ENCODE results near the gene SLC25A51.
A peak's percentile ranks its signal among the peaks of the same experiment; 100 is the strongest.

Gene SLC25A51

DNA sequence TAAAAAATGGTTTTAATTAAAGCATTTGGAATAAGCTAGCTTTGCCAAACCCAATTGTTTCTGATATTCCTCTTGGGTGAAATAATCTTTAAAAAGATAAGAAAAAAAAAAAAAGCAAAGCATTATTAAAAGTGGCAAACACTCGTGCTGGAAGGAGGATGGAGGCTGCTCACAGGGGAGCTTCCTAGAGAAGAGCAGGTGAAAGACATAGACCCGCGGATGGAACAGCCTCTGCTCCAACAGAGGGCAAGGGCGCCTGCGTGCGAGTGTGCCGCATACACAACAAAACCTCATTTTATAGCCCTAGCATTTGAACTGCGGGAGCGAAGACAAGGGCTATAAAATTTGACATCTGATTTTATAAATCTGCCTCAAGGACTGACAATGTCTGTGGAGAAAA is 33.4 kb upstream of the SLC25A51 start:
- DNase-seq (ENCODE audit: low spot score): no peak

DNA sequence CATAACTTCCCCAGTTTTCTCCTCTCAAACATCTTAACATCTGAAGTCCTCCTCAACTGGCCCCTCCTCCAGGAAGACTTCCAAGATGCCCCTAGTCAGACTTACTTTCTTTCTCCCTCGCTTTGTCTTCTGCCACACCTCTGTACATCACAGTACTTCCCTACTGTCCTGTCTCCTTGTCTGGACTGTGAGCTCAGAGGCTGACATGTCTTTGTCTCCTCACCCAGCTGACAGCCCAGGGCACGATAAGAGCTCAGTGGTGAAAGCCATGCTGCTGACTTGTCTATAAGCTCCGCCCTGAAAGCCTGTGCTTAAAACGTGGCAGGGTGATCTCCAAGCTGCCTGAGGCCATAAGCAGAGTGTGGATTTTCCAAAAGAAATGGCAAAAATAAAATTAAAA is 33.0 kb upstream of the SLC25A51 start:
- Histone ChIP-seq H3K14ac (ENCODE audit: low read length) (no peak overlapping the region), H2BK12ac (ENCODE audit: low read length) (no peak overlapping the region), H2BK5ac (ENCODE audit: low read length) (no peak overlapping the region), H2BK15ac (ENCODE audit: low read length) (no peak overlapping the region), H3K79me1 (ENCODE audit: low read depth, low read length) (no peaks in the 10 kb centered on the region), H3K9ac (ENCODE audit: low read depth, low read length, poor library complexity) (no peak overlapping the region), H4K91ac (ENCODE audit: low read depth, low read length, poor library complexity) (no peak overlapping the region), H3K36me3 (replicated peaks in 1 of 2; ENCODE audit: control insufficient read depth in 2 of 2, insufficient read depth in 2 of 2, low read length in 2 of 2) (no peaks in the 10 kb centered on the region), H2AK5ac (ENCODE audit: low read depth, low read length) (no peak overlapping the region), H3K4ac (ENCODE audit: low read length) (no peak overlapping the region), H3K4me2 (ENCODE audit: insufficient read depth, low read length, poor library complexity, severe bottlenecking) (no peak overlapping the region), H2AFZ (ENCODE audit: low read length) (peak overlapping the region; percentile 25), H3K18ac (ENCODE audit: low read length) (no peak overlapping the region), H4K8ac (ENCODE audit: low read depth, low read length) (no peak overlapping the region), H3K27me3 (ENCODE audit: control insufficient read depth in 3 of 3, insufficient read depth in 3 of 3, low read depth in 1 of 3, low read length in 3 of 3) (no peaks in the 10 kb centered on the region), H3K23ac (ENCODE audit: low read depth, low read length, poor library complexity) (no peak overlapping the region), H3K9me3 (replicated peaks in 1 of 2; ENCODE audit: control insufficient read depth in 2 of 2, insufficient read depth in 1 of 2, low read depth in 1 of 2, low read length in 2 of 2) (no peaks in the 10 kb centered on the region), H2BK120ac (ENCODE audit: low read depth, low read length) (no peak overlapping the region), H3K27ac (replicated peaks; ENCODE audit: low read length) (no peak overlapping the region), H3K4me1 (ENCODE audit: control insufficient read depth in 2 of 2, insufficient read depth in 1 of 2, low read depth in 1 of 2, low read length in 2 of 2) (peaks cover 9 to 11% of the 10 kb centered on the region in 2 donors), H3K4me3 (ENCODE audit: low read length in 2 of 2) (no peak overlapping the region)
- no CpG with 5 or more reads among the region's 4 CpGs for WGBS, 2 donors (ENCODE audit: extremely low coverage in 2 of 2, insufficient read length in 2 of 2, insufficient replicate concordance in 1 of 2)
- DNase-seq (ENCODE audit: low spot score): no peak

More for the DNA sequence above, 33.4 kb upstream of the SLC25A51 start:
- Histone ChIP-seq H2BK12ac (ENCODE audit: low read length) (no peak overlapping the region), H3K14ac (ENCODE audit: low read length) (no peak overlapping the region), H2BK15ac (ENCODE audit: low read length) (no peak overlapping the region), H2AFZ (ENCODE audit: low read length) (no peak overlapping the region), H3K27ac (replicated peaks; ENCODE audit: low read length) (no peak overlapping the region), H3K36me3 (replicated peaks in 1 of 2; ENCODE audit: control insufficient read depth in 2 of 2, insufficient read depth in 2 of 2, low read length in 2 of 2) (no peaks in the 10 kb centered on the region), H3K27me3 (ENCODE audit: control insufficient read depth in 3 of 3, insufficient read depth in 3 of 3, low read depth in 1 of 3, low read length in 3 of 3) (no peaks in the 10 kb centered on the region), H3K4me2 (ENCODE audit: insufficient read depth, low read length, poor library complexity, severe bottlenecking) (no peak overlapping the region), H2AK5ac (ENCODE audit: low read depth, low read length) (no peak overlapping the region), H3K23ac (ENCODE audit: low read depth, low read length, poor library complexity) (no peak overlapping the region), H3K18ac (ENCODE audit: low read length) (no peak overlapping the region), H3K4me1 (ENCODE audit: control insufficient read depth in 2 of 2, insufficient read depth in 1 of 2, low read depth in 1 of 2, low read length in 2 of 2) (peaks cover 9 to 11% of the 10 kb centered on the region in 2 donors), H3K4me3 (ENCODE audit: low read length in 2 of 2) (no peak overlapping the region), H3K79me1 (ENCODE audit: low read depth, low read length) (no peaks in the 10 kb centered on the region), H3K9ac (ENCODE audit: low read depth, low read length, poor library complexity) (no peak overlapping the region), H2BK5ac (ENCODE audit: low read length) (no peak overlapping the region), H3K9me3 (replicated peaks in 1 of 2; ENCODE audit: control insufficient read depth in 2 of 2, insufficient read depth in 1 of 2, low read depth in 1 of 2, low read length in 2 of 2) (no peaks in the 10 kb centered on the region), H3K4ac (ENCODE audit: low read length) (no peak overlapping the region), H2BK120ac (ENCODE audit: low read depth, low read length) (no peak overlapping the region), H4K8ac (ENCODE audit: low read depth, low read length) (no peak overlapping the region), H4K91ac (ENCODE audit: low read depth, low read length, poor library complexity) (no peak overlapping the region)
- WGBS, 2 donors (ENCODE audit: extremely low coverage in 2 of 2, insufficient read length in 2 of 2, insufficient replicate concordance in 1 of 2): no CpG with 5 or more reads among the region's 9 CpGs

DNA sequence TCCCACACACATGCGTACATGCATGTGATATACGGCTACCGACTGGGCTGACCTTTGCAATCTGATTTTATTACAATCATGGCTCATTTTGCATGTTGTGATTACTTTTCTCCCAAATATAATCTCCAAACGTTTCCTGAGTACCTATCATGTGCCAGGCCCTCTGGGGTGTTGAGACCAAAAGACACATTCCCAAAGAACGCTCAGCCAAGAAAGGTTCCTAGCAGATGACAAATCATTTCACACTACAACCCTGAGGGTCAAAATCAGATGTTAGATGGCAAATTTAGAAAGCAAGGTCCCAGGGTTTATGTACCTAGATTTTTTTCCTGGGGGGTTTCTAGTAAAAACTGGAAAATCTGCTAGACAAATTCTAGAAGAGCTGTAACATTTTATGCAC is 32.4 kb upstream of the SLC25A51 start:
- H2AFZ ChIP-seq (ENCODE audit: low read length): no peak overlapping the region
- H3K9ac ChIP-seq (ENCODE audit: low read depth, low read length, poor library complexity): no peak overlapping the region
- H3K4me2 ChIP-seq (ENCODE audit: insufficient read depth, low read length, poor library complexity, severe bottlenecking): no peak overlapping the region
- no peak overlapping the region for H2AK5ac ChIP-seq (ENCODE audit: low read depth, low read length)
- no peak overlapping the region for H3K4ac ChIP-seq (ENCODE audit: low read length)
- H3K79me1 ChIP-seq (ENCODE audit: low read depth, low read length): no peaks in the 10 kb centered on the region
- no peak overlapping the region for H2BK5ac ChIP-seq (ENCODE audit: low read length)
- H3K18ac ChIP-seq (ENCODE audit: low read length): no peak overlapping the region
- no peak overlapping the region for H3K14ac ChIP-seq (ENCODE audit: low read length)
- no peak overlapping the region for H3K27ac ChIP-seq (replicated peaks; ENCODE audit: low read length)
- no peak overlapping the region for H3K4me3 ChIP-seq (ENCODE audit: low read length in 2 of 2)
- peaks cover 9 to 11% of the 10 kb centered on the region in 2 donors for H3K4me1 ChIP-seq (ENCODE audit: control insufficient read depth in 2 of 2, insufficient read depth in 1 of 2, low read depth in 1 of 2, low read length in 2 of 2)
- no CpG with 5 or more reads among the region's 5 CpGs for WGBS, 2 donors (ENCODE audit: extremely low coverage in 2 of 2, insufficient read length in 2 of 2, insufficient replicate concordance in 1 of 2)
- H3K23ac ChIP-seq (ENCODE audit: low read depth, low read length, poor library complexity): no peak overlapping the region
- no peak overlapping the region for H4K8ac ChIP-seq (ENCODE audit: low read depth, low read length)
- no peaks in the 10 kb centered on the region for H3K9me3 ChIP-seq (replicated peaks in 1 of 2; ENCODE audit: control insufficient read depth in 2 of 2, insufficient read depth in 1 of 2, low read depth in 1 of 2, low read length in 2 of 2)
- no peak for DNase-seq (ENCODE audit: low spot score)
- no peak overlapping the region for H2BK15ac ChIP-seq (ENCODE audit: low read length)
- H2BK120ac ChIP-seq (ENCODE audit: low read depth, low read length): no peak overlapping the region
- no peak overlapping the region for H2BK12ac ChIP-seq (ENCODE audit: low read length)
- no peaks in the 10 kb centered on the region for H3K36me3 ChIP-seq (replicated peaks in 1 of 2; ENCODE audit: control insufficient read depth in 2 of 2, insufficient read depth in 2 of 2, low read length in 2 of 2)
- H4K91ac ChIP-seq (ENCODE audit: low read depth, low read length, poor library complexity): no peak overlapping the region
- H3K27me3 ChIP-seq (ENCODE audit: control insufficient read depth in 3 of 3, insufficient read depth in 3 of 3, low read depth in 1 of 3, low read length in 3 of 3): no peaks in the 10 kb centered on the region

DNA sequence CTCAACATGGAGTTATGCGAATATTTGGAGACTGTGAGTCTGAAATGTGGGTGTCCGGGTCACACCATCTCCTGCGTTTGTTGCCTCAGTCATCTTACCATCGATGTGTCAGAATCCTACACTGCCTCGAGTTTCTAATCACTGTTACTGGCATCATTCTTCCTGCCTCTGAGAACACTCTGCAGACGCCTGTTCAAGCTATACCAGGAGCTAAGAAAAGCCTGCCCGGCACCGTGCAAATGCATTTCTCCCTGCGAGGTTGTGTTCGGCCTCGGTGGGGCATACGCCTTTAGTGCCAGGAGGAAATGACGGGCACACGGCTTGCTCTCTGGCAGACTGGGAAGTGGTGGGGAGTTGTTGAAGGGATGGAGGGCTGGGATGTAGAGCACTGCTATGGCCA is 31.2 kb upstream of the SLC25A51 start:
- DNase-seq (ENCODE audit: low spot score): no peak
- Histone ChIP-seq H2AK5ac (ENCODE audit: low read depth, low read length) (no peak overlapping the region), H3K27me3 (ENCODE audit: control insufficient read depth in 3 of 3, insufficient read depth in 3 of 3, low read depth in 1 of 3, low read length in 3 of 3) (no peaks in the 10 kb centered on the region), H2BK15ac (ENCODE audit: low read length) (no peak overlapping the region), H3K4me3 (ENCODE audit: low read length in 2 of 2) (no peak overlapping the region), H3K18ac (ENCODE audit: low read length) (no peak overlapping the region), H3K4me1 (ENCODE audit: control insufficient read depth in 2 of 2, insufficient read depth in 1 of 2, low read depth in 1 of 2, low read length in 2 of 2) (peaks cover 9 to 11% of the 10 kb centered on the region in 2 donors), H3K27ac (replicated peaks; ENCODE audit: low read length) (no peak overlapping the region), H3K36me3 (replicated peaks in 1 of 2; ENCODE audit: control insufficient read depth in 2 of 2, insufficient read depth in 2 of 2, low read length in 2 of 2) (no peaks in the 10 kb centered on the region), H3K9ac (ENCODE audit: low read depth, low read length, poor library complexity) (no peak overlapping the region), H3K23ac (ENCODE audit: low read depth, low read length, poor library complexity) (no peak overlapping the region), H2BK120ac (ENCODE audit: low read depth, low read length) (no peak overlapping the region), H2BK5ac (ENCODE audit: low read length) (no peak overlapping the region), H3K14ac (ENCODE audit: low read length) (no peak overlapping the region), H4K91ac (ENCODE audit: low read depth, low read length, poor library complexity) (no peak overlapping the region), H3K9me3 (replicated peaks in 1 of 2; ENCODE audit: control insufficient read depth in 2 of 2, insufficient read depth in 1 of 2, low read depth in 1 of 2, low read length in 2 of 2) (no peaks in the 10 kb centered on the region), H3K4me2 (ENCODE audit: insufficient read depth, low read length, poor library complexity, severe bottlenecking) (no peak overlapping the region), H3K4ac (ENCODE audit: low read length) (no peak overlapping the region), H4K8ac (ENCODE audit: low read depth, low read length) (no peak overlapping the region), H2AFZ (ENCODE audit: low read length) (no peak overlapping the region), H3K79me1 (ENCODE audit: low read depth, low read length) (no peaks in the 10 kb centered on the region), H2BK12ac (ENCODE audit: low read length) (no peak overlapping the region)
- no CpG with 5 or more reads among the region's 14 CpGs for WGBS, 2 donors (ENCODE audit: extremely low coverage in 2 of 2, insufficient read length in 2 of 2, insufficient replicate concordance in 1 of 2)

All from neuronal stem cell (in vitro differentiated cells).